Measurements from ENCODE around the gene ZNF414.

DNA sequence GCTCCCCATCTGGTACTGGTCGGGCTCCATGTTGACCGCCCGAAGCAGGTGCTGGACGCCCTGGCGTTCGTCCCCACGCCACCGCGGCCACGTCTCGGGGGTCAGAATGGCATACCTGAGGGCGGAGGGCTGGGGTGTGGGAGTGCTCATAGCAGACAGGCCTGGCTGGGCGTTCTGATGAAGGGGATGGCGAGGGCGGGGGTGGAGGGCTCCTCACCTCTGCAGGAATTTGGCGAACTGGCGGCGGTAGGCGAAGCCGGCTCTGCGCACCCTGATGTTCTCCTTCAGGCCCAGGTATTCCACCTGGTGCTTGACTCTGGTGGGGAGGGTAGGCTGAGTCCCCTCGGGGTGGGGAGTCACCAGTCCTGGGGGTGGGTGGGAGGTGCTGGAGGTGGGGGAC is 22.3 kb upstream of the ZNF414 start:
- no peak for TF ChIP-seq PAX5 (IDR thresholded peaks at IDR 0.05; ENCODE audit: insufficient read depth, low read length, severe bottlenecking)
- TF ChIP-seq POLR2AphosphoS5 (IDR thresholded peaks at IDR 0.05; ENCODE audit: low read depth, low read length) = no peak
- no peak for TF ChIP-seq POLR2A (IDR thresholded peaks at IDR 0.05; ENCODE audit: low read depth, low read length)

Measured in GM12891 (cell line).